H1 (cell line): Measurements from ENCODE around the gene SCN10A. TPM values are rescaled to one million over a fixed set of nuclear protein-coding genes. Genes with fewer than 3 reads are reported as not detected.
A peak's percentile ranks its signal among the peaks of the same experiment; 100 is the strongest.

ENCODE experiments used
- ATF2 ChIP-seq: IDR thresholded peaks from 2 replicates; pipeline ENCODE4 v1.6.1; 2012; ENCODE audit warnings: low read length, inconsistent platforms
- CTBP2 ChIP-seq: IDR thresholded peaks from 2 replicates; pipeline ENCODE4 v1.7.0; 2011; ENCODE audit warnings: borderline replicate concordance, mild to moderate bottlenecking, moderate library complexity, mixed read lengths, low read length; ENCODE audit not compliant: insufficient read depth, insufficient read length
- CTCF ChIP-seq, 3 experiments: IDR thresholded peaks; 1 replicate in 2 of 3; 2 replicates in 1 of 3; pipeline versions ENCODE4 v1.5.1 to v1.6.1; 2011; ENCODE audit warnings: low read length in 3 of 3, mild to moderate bottlenecking in 3 of 3, inconsistent platforms in 2 of 3, low read depth in 1 of 3, moderate library complexity in 1 of 3; ENCODE audit not compliant: insufficient read depth in 1 of 3; ENCODE audit errors: control extremely low read depth in 1 of 3
- EGR1 ChIP-seq: IDR thresholded peaks from 2 replicates; pipeline ENCODE4 v1.6.1; 2011; ENCODE audit warnings: low read depth, low read length, borderline replicate concordance
- GABPA ChIP-seq: IDR thresholded peaks from 2 replicates; pipeline ENCODE4 v1.6.1; 2011; ENCODE audit warnings: mild to moderate bottlenecking, low read length, moderate library complexity, borderline replicate concordance; ENCODE audit not compliant: insufficient read depth
- HDAC6 ChIP-seq: IDR thresholded peaks from one replicate; pipeline ENCODE4 v1.7.1; 2012; ENCODE audit warnings: low read depth, mild to moderate bottlenecking, inconsistent platforms, low read length, moderate library complexity
- KDM4A ChIP-seq: IDR thresholded peaks from one replicate; pipeline ENCODE4 v1.7.1; 2012; ENCODE audit warnings: low read depth, mild to moderate bottlenecking, moderate library complexity, low read length, inconsistent platforms; ENCODE audit not compliant: severe bottlenecking
- PHF8 ChIP-seq: fragments of 200-600 bp; sonication (generic); conservative IDR thresholded peaks from 2 replicates; pipeline ENCODE4 v1.7.1; 2012; ENCODE audit warnings: low read depth, mild to moderate bottlenecking, inconsistent platforms, low read length, moderate library complexity
- POLR2A ChIP-seq, 2 experiments: IDR thresholded peaks; 1 replicate in 1 of 2; 2 replicates in 1 of 2; pipeline ENCODE4 v1.6.1; 2011; ENCODE audit warnings: low read depth in 2 of 2, low read length in 2 of 2, mild to moderate bottlenecking in 2 of 2; ENCODE audit errors: control extremely low read depth in 1 of 2
- SIN3A ChIP-seq, 2 experiments: IDR thresholded peaks in 1 of 2; conservative IDR thresholded peaks in 1 of 2; 2 replicates each; pipeline ENCODE4 v1.6.1; 2011 to 2012; ENCODE audit warnings: low read length in 2 of 2, improper control_type of control experiment in 1 of 2, low read depth in 1 of 2, mild to moderate bottlenecking in 1 of 2
- SP1 ChIP-seq: IDR thresholded peaks from 2 replicates; pipeline ENCODE4 v1.6.1; 2011; ENCODE audit warnings: low read depth, low read length
- SP4 ChIP-seq: IDR thresholded peaks from 2 replicates; pipeline ENCODE4 v1.6.1; 2012; ENCODE audit warnings: low read length, inconsistent platforms
- SUZ12 ChIP-seq: fragments of 200-600 bp; sonication (generic); IDR thresholded peaks from 2 replicates; pipeline ENCODE4 v1.6.1; 2012; ENCODE audit warnings: mild to moderate bottlenecking, inconsistent platforms, low read length, moderate library complexity, mixed read lengths
- TAF1 ChIP-seq: IDR thresholded peaks from 2 replicates; pipeline ENCODE4 v1.6.1; 2011; ENCODE audit warnings: mild to moderate bottlenecking, low read depth, low read length
- TCF12 ChIP-seq: IDR thresholded peaks from 2 replicates; pipeline ENCODE4 v1.6.1; 2011; ENCODE audit warnings: low read depth, mild to moderate bottlenecking, low read length
- ZNF274 ChIP-seq: IDR thresholded peaks from 2 replicates; pipeline ENCODE4 v1.7.0; 2012; ENCODE audit warnings: low read length, borderline replicate concordance; ENCODE audit errors: extremely low read depth
- polyA plus RNA-seq, 7 experiments: library from polyadenylated mRNA; depleted of rRNA in 3 of 7; stranded (reverse) in 5 of 7; unstranded in 2 of 7; fragments of >200 nt in 5 of 7; fragments of 200-250 nt in 2 of 7; gene quantifications; 1 replicate in 5 of 7; 2 replicates in 1 of 7; 4 replicates in 1 of 7; pipeline versions ENCODE4 v1.2.1 to v1.2.3, GENCODE V29; 2011 to 2013; ENCODE audit warnings: missing spikeins in 2 of 7, mixed read lengths in 2 of 7
- total RNA-seq: library from RNA; stranded (reverse); fragmentation: NEBNext Ultra II Directional; extraction: Animal tissue kit (Norgen Biotek cat#: 25700); gene quantifications from 2 replicates; pipeline ENCODE4 v1.2.1, GENCODE V29; 2021

SCN10A gene
- total and polyA plus RNA-seq, 2 of the 8 experiments (the other 6 are each of a cell fraction or from before 2014, with no cell fraction given), result not detected

- TF ChIP-seq TCF12, result no peak
- TF ChIP-seq SUZ12, result no peak
- no peak for TF ChIP-seq SP4
- TF ChIP-seq HDAC6, result no peak
- no peak for TF ChIP-seq GABPA
- no peak for TF ChIP-seq SP1
- TF ChIP-seq TAF1, result 0 out of 2 replicates have a peak, but pooled peaks have one; percentile 26
- TF ChIP-seq ATF2, result no peak
- TF ChIP-seq CTBP2, result no peak
- TF ChIP-seq CTCF (IDR thresholded peaks at IDR 0.05; ENCODE audit: control extremely low read depth in 1 of 3, insufficient read depth in 1 of 3, low read depth in 1 of 3, low read length in 3 of 3), result no peak
- peak in 1 of 2 experiments; percentile 60; a peak in 1 of 3 replicates for TF ChIP-seq POLR2A (IDR thresholded peaks at IDR 0.05; ENCODE audit: control extremely low read depth in 1 of 2, low read depth in 2 of 2, low read length in 2 of 2)
- TF ChIP-seq PHF8, result peak; percentile 69
- 0 out of 4 replicates have a peak, but pooled peaks of 1 of the 2 experiments have one; percentile 21 for TF ChIP-seq SIN3A (conservative IDR thresholded peaks at IDR 0.05 in 1 of 2, IDR thresholded peaks at IDR 0.05 in 1 of 2; ENCODE audit: low read depth in 1 of 2, low read length in 2 of 2)
- TF ChIP-seq ZNF274, result no peak
- peak; percentile 72 for TF ChIP-seq KDM4A
- no peak for TF ChIP-seq EGR1
These were observed 166.3 kb downstream of the SCN10A start, which contains the start of gene SCN5A (continued) for GRCh38 chr3:38649500-38650247.
